K562 (cell line): ENCODE data around the gene CLTA. TPM values are rescaled to one million over a fixed set of nuclear protein-coding genes. Genes with fewer than 3 reads are reported as not detected.
"Not testable (repeated sequence)": the region's sequence is repeated elsewhere in the genome, so short reads cannot be mapped to it uniquely, and the experiment has no call there.

Experiments
- ATAC-seq: fragments of 200-7000 bp; cut with Tn5 transposase; 3 replicates; pipeline ENCODE4 v1.9.1; 2020; ENCODE audit warnings: moderate library complexity
- BruUV-seq: library from RNA; stranded (reverse); fragments of 400-500 nt; replicated peaks from 2 replicates; lab custom pipeline; 2021; lab: Mats Ljungman, UMichigan
- CTCF ChIA-PET: fragments of 300-600 bp; formaldehyde crosslinking; extraction: SDS; loops from one replicate; lab custom pipeline; 2021; ENCODE audit warnings: low intra/inter-chr PET ratio; lab: Yijun Ruan, JAX
- POLR2A ChIA-PET: fragments of 300-600, 350-650 bp; sonication (Branson Sonifier 250); formaldehyde crosslinking; extraction: SDS; loops from one replicate; lab custom pipeline; 2021; ENCODE audit warnings: antibody characterized with exemption, inconsistent platforms; lab: Yijun Ruan, JAX
- DNase-seq, 4 experiments: peaks; one replicate each; pipeline versions ENCODE4 v3.0.0 to v3.0.0-alpha.2; 2011 to 2018; ENCODE audit warnings: low spot score in 3 of 4, mixed read lengths in 3 of 4; ENCODE audit errors: extremely low read depth in 1 of 4
- FAIRE-seq: peaks from 2 replicates; lab custom pipeline; 2011; peaks lifted over from hg19 to GRCh38; lab: Jason Lieb, UNC
- H2AFZ ChIP-seq: 2 replicates; pipeline ENCODE4 v1.6.0; 2011; ENCODE audit warnings: low read depth, low read length, control low read depth, inconsistent platforms
- H3K27ac ChIP-seq: fragments of 200-600 bp; 3 replicates; pipeline ENCODE4 v1.8.0; 2011; ENCODE audit warnings: low read depth, mild to moderate bottlenecking, control low read depth, inconsistent platforms, low read length, moderate library complexity, mixed read lengths; ENCODE audit errors: extremely low read depth
- H3K27me3 ChIP-seq, 2 experiments: fragments of 300-600 bp in 1 of 2; 2 replicates in 1 of 2; 3 replicates in 1 of 2; pipeline versions ENCODE4 v1.6.0 to v1.8.0; 2011; ENCODE audit warnings: inconsistent platforms in 2 of 2, low read length in 2 of 2, mild to moderate bottlenecking in 1 of 2, mixed read lengths in 1 of 2, moderate library complexity in 1 of 2; ENCODE audit not compliant: control insufficient read depth in 2 of 2, insufficient read depth in 2 of 2
- H3K36me3 ChIP-seq: fragments of 300-600 bp; 3 replicates; pipeline ENCODE4 v1.8.0; 2011; ENCODE audit warnings: mild to moderate bottlenecking, low read length, inconsistent platforms; ENCODE audit not compliant: control insufficient read depth, insufficient read depth
- H3K4me1 ChIP-seq, 2 experiments: fragments of 200-600 bp in 1 of 2; replicated peaks in 1 of 2; 2 replicates in 1 of 2; 3 replicates in 1 of 2; pipeline versions ENCODE4 v1.5.1 to v1.8.0; 2011; ENCODE audit warnings: inconsistent platforms in 2 of 2, low read length in 2 of 2, mild to moderate bottlenecking in 1 of 2, mixed read lengths in 1 of 2, moderate library complexity in 1 of 2; ENCODE audit not compliant: control insufficient read depth in 2 of 2, insufficient read depth in 2 of 2
- H3K4me2 ChIP-seq: 2 replicates; pipeline ENCODE4 v1.6.1; 2011; ENCODE audit warnings: low read length, control low read depth, inconsistent platforms, mixed read lengths; ENCODE audit not compliant: insufficient read depth
- H3K4me3 ChIP-seq: fragments of 200-600 bp; sonication (generic), shearing (Covaris generic); 2 replicates; pipeline ENCODE4 v1.5.1; 2016; ENCODE audit warnings: control low read depth, inconsistent platforms
- H3K79me2 ChIP-seq: fragments of 200-600 bp; 3 replicates; pipeline ENCODE4 v1.8.0; 2011; ENCODE audit warnings: low read length, inconsistent platforms; ENCODE audit not compliant: control insufficient read depth, insufficient read depth
- H3K9ac ChIP-seq, 2 experiments: 2 replicates each; pipeline versions ENCODE4 v1.6.0 to v1.6.1; 2011; ENCODE audit warnings: low read depth in 2 of 2, low read length in 2 of 2, control low read depth in 1 of 2, inconsistent platforms in 1 of 2, mild to moderate bottlenecking in 1 of 2, mixed read lengths in 1 of 2; ENCODE audit not compliant: insufficient read depth in 1 of 2
- H3K9me1 ChIP-seq: one replicate; pipeline ENCODE4 v1.6.0; 2011; ENCODE audit warnings: inconsistent platforms, mild to moderate bottlenecking, low read length, moderate library complexity; ENCODE audit not compliant: control insufficient read depth, insufficient read depth
- H3K9me3 ChIP-seq: replicated peaks from 2 replicates; pipeline ENCODE4 v1.5.1; 2011; ENCODE audit warnings: low read depth, low read length, inconsistent platforms; ENCODE audit not compliant: control insufficient read depth, insufficient read depth
- H4K20me1 ChIP-seq: replicated peaks from 2 replicates; pipeline ENCODE4 v1.6.1; 2011; ENCODE audit warnings: low read length, inconsistent platforms, mixed read lengths; ENCODE audit not compliant: control insufficient read depth, insufficient read depth
- MTA2 ChIP-seq: fragments of 450-650 bp; IDR thresholded peaks from 2 replicates; pipeline ENCODE4 v1.6.1; 2016; ENCODE audit warnings: low read depth
- RAD21 ChIP-seq, 2 experiments: fragments of 250-450 bp in 1 of 2; fragments of 450-650 bp in 1 of 2; sonication (Bioruptor Pico) in 1 of 2; formaldehyde crosslinking in 1 of 2; IDR thresholded peaks in 1 of 2; conservative IDR thresholded peaks in 1 of 2; 2 replicates each; pipeline versions ENCODE4 v1.4.0 to v1.8.0; 2020 to 2022; ENCODE audit warnings: mild to moderate bottlenecking in 2 of 2, moderate library complexity in 1 of 2
- ZNF384 ChIP-seq: IDR thresholded peaks from 2 replicates; pipeline ENCODE4 v1.6.1; 2012; ENCODE audit warnings: low read depth, low read length, improper control_type of control experiment
- WGBS: fragments of 100-300 bp; shearing (Covaris generic); methylation state at CpG from one replicate; pipeline ENCODE4 v1.1.6; 2016; ENCODE audit warnings: low coverage, mixed read lengths; ENCODE audit not compliant: insufficient coverage; ENCODE audit errors: missing lambda C conversion rate; 5-methylcytosine and 5-hydroxymethylcytosine counted together
- in situ Hi-C: fragments of 300-500 bp; cut with MboI; formaldehyde crosslinking; loops from 4 replicates; pipeline ENCODE4 v1.15.0; 2018; ENCODE audit warnings: inconsistent platforms, mixed read lengths
- intact Hi-C: fragments of 100-400 bp; cut with micrococcal nuclease; formaldehyde crosslinking; loops from 2 replicates; pipeline ENCODE4 v1.14.2; 2022
- polyA plus RNA-seq, 8 experiments: library from polyadenylated mRNA; depleted of rRNA in 4 of 8; stranded (reverse) in 5 of 8; unstranded in 3 of 8; fragments of >200 nt; fragmentation: Nextera tagmentation in 2 of 8; fragmentation: Illumina TruSeq in 1 of 8; extraction: Ambion mirVana in 2 of 8; extraction: Trizol in 1 of 8; gene quantifications; 2 replicates each; pipeline versions ENCODE4 v1.2.1 to v1.2.3, GENCODE V29; 2011 to 2014; ENCODE audit warnings: inconsistent platforms in 1 of 8, missing spikeins in 1 of 8
- total RNA-seq, 7 experiments: library from RNA; depleted of rRNA in 6 of 7; stranded (reverse); fragments of >200 nt in 6 of 7; fragmentation: Illumina TruSeq in 2 of 7; extraction: Trizol in 2 of 7; gene quantifications; 2 replicates each; pipeline versions ENCODE4 v1.2.1 to v1.2.3, GENCODE V29; 2011 to 2021; ENCODE audit warnings: low replicate concordance in 1 of 7
- TF ChIP-seq, protein P1 (sequence below): fragments of 150-350 bp; conservative IDR thresholded peaks from 2 replicates; pipeline ENCODE4 v1.6.1; 2014; ENCODE audit warnings: low read length
- TF ChIP-seq, protein P2 (sequence below), 3 experiments: IDR thresholded peaks in 2 of 3; conservative IDR thresholded peaks in 1 of 3; 2 replicates each; pipeline ENCODE4 v1.5.1; 2011 to 2012; ENCODE audit warnings: low read length in 3 of 3, mild to moderate bottlenecking in 3 of 3, control low read depth in 2 of 3, improper control_type of control experiment in 1 of 3, inconsistent platforms in 1 of 3, low read depth in 1 of 3, mixed read lengths in 1 of 3, moderate library complexity in 1 of 3; ENCODE audit not compliant: insufficient read depth in 2 of 3

Gene CLTA
- total and polyA plus RNA-seq, 9 of the 15 experiments (the other 6 are each of a cell fraction or from before 2014, with no cell fraction given): 37.8 to 219 (median 144) TPM

DNA sequence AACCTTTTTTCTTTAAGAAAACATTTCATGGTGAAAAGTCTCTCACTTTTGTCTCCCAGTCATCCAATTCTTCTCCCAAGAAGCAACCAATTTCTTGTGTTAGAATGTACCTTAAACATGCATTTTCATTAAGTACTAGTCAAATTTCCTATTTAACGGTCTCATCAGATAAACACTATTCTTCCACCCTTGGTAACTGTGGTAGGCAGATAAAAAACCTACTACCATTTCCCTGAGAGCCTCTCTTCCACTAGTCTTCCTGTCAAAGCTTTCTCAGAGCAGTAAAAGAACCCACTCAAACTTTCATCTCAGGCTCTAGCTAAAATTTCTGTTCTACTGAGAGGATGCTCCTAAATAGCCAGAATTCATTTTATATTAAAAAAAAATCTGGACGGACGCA, 56.6 kb downstream of the CLTA start (continued):
- TF ChIP-seq, protein P1, sequence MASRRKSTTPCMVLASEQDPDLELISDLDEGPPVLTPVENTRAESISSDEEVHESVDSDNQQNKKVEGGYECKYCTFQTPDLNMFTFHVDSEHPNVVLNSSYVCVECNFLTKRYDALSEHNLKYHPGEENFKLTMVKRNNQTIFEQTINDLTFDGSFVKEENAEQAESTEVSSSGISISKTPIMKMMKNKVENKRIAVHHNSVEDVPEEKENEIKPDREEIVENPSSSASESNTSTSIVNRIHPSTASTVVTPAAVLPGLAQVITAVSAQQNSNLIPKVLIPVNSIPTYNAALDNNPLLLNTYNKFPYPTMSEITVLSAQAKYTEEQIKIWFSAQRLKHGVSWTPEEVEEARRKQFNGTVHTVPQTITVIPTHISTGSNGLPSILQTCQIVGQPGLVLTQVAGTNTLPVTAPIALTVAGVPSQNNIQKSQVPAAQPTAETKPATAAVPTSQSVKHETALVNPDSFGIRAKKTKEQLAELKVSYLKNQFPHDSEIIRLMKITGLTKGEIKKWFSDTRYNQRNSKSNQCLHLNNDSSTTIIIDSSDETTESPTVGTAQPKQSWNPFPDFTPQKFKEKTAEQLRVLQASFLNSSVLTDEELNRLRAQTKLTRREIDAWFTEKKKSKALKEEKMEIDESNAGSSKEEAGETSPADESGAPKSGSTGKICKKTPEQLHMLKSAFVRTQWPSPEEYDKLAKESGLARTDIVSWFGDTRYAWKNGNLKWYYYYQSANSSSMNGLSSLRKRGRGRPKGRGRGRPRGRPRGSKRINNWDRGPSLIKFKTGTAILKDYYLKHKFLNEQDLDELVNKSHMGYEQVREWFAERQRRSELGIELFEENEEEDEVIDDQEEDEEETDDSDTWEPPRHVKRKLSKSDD: no peak
- TF ChIP-seq MTA2: no peak

DNA sequence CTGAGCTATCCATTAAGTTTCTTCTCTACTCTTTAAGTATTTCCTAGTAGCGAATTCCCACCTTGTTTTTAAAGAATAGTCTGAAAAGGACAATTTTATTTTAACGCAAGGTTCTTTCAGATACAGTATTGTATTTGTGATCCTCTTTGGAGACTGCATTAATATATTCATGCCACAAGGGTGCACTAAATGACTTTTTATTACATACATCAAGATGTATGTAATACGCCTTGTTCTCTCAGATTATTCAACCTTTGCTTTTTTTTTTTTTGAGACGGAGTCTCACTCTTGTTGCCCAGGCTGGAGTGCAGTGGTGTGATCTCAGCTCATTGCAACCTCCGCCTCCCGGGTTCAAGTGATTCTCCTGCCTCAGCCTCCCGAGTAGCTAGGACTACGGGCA, 57.3 kb downstream of the CLTA start:
- H3K4me1 ChIP-seq, H4K20me1 ChIP-seq, H3K4me3 ChIP-seq, FAIRE-seq, H3K27me3 ChIP-seq, H3K4me2 ChIP-seq, in situ Hi-C loops, BruUV-seq, H3K9me3 ChIP-seq, H3K9ac ChIP-seq, H3K9me1 ChIP-seq, H3K27ac ChIP-seq, H3K79me2 ChIP-seq, H2AFZ ChIP-seq: not testable (repeated sequence)
- ATAC-seq (peak; percentile 70), DNase-seq (peak in 3 of 4 experiments; percentile 14 to 26 (median 14))
- intact Hi-C loops: loop anchor here (1.0 kb wide), 1 partner anchor 80 kb away; no protein-coding TSS in a partner anchor
- H3K36me3 ChIP-seq: peaks cover 34% of the 10 kb centered on the region; the same call in 2 of the 3 replicates
- CTCF ChIA-PET: interaction anchor here (2.2 kb wide), 1 partner anchor 80 kb away, joined by 31 read pairs; no protein-coding TSS in a partner anchor
- POLR2A ChIA-PET: interaction anchor here (0.6 to 1.8 kb wide), 5 partner anchors 9 to 728 kb away, joined by 3 to 6 read pairs (median 3); partner anchors contain the start of gene GNE
- WGBS: 54% methylated on average over 3 of the region's 8 CpGs
- TF ChIP-seq, protein P2, sequence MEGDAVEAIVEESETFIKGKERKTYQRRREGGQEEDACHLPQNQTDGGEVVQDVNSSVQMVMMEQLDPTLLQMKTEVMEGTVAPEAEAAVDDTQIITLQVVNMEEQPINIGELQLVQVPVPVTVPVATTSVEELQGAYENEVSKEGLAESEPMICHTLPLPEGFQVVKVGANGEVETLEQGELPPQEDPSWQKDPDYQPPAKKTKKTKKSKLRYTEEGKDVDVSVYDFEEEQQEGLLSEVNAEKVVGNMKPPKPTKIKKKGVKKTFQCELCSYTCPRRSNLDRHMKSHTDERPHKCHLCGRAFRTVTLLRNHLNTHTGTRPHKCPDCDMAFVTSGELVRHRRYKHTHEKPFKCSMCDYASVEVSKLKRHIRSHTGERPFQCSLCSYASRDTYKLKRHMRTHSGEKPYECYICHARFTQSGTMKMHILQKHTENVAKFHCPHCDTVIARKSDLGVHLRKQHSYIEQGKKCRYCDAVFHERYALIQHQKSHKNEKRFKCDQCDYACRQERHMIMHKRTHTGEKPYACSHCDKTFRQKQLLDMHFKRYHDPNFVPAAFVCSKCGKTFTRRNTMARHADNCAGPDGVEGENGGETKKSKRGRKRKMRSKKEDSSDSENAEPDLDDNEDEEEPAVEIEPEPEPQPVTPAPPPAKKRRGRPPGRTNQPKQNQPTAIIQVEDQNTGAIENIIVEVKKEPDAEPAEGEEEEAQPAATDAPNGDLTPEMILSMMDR (IDR thresholded peaks at IDR 0.05 in 2 of 3, conservative IDR thresholded peaks at IDR 0.05 in 1 of 3; ENCODE audit: insufficient read depth in 2 of 3, low read depth in 1 of 3, low read length in 3 of 3): peak in 2 of 3 experiments; percentile 15 to 58; a peak in 3 of 6 replicates
- TF ChIP-seq RAD21 (CRISPR knock-in tag; conservative IDR thresholded peaks at IDR 0.05 in 1 of 2, IDR thresholded peaks at IDR 0.05 in 1 of 2) (peak in 1 of 2 experiments; percentile 64; a peak in 2 of 4 replicates), ZNF384 (0 out of 2 replicates have a peak, but pooled peaks have one; percentile 39)
